Central memory CD8-positive, alpha-beta T cell (primary cell): Measurements from ENCODE around the gene TESK2.

Experiments used
- ATAC-seq: fragments of 150-1000 bp; cut with Tn5 transposase; replicated peaks from 2 replicates; pipeline ENCODE4 v1.10.0; 2022; ENCODE audit warnings: mild to moderate bottlenecking, moderate FRiP score, moderate number of reproducible peaks; ENCODE audit not compliant: poor library complexity, severe bottlenecking; ENCODE audit errors: extremely low read depth
- DNase-seq, 2 donors: peaks; one replicate each; pipeline ENCODE4 v3.0.0; 2021; ENCODE audit warnings: low spot score in 2 of 2
- H3K27ac Mint-ChIP-seq: one replicate; pipeline ENCODE4 v1.8.0; 2022; ENCODE audit warnings: low read depth, mild to moderate bottlenecking, moderate library complexity, mixed read lengths
- H3K27me3 Mint-ChIP-seq: one replicate; pipeline ENCODE4 v1.8.0; 2022; ENCODE audit warnings: mixed read lengths
- H3K36me3 Mint-ChIP-seq: one replicate; pipeline ENCODE4 v1.8.0; 2022; ENCODE audit warnings: mild to moderate bottlenecking, moderate library complexity, mixed read lengths; ENCODE audit not compliant: insufficient read depth
- H3K4me1 Mint-ChIP-seq: one replicate; pipeline ENCODE4 v1.8.0; 2022; ENCODE audit warnings: mixed read lengths
- H3K4me3 Mint-ChIP-seq: one replicate; pipeline ENCODE4 v1.8.0; 2022; ENCODE audit warnings: mild to moderate bottlenecking, moderate library complexity, mixed read lengths
- H3K9me3 Mint-ChIP-seq: one replicate; pipeline ENCODE4 v1.8.0; 2022; ENCODE audit warnings: mixed read lengths

Gene TESK2

GRCh38 chr1:45345014-45345413 is 145.9 kb downstream of the TESK2 start:
- no peak overlapping the region for H3K27ac Mint-ChIP-seq

GRCh38 chr1:45344499-45344898 is 146.5 kb downstream of the TESK2 start:
- Mint-ChIP-seq H3K27ac (no peak overlapping the region), H3K4me3 (no peak overlapping the region), H3K36me3 (peaks cover 27% of the 10 kb centered on the region), H3K9me3 (no peaks in the 10 kb centered on the region), H3K27me3 (no peaks in the 10 kb centered on the region), H3K4me1 (peaks cover 27% of the 10 kb centered on the region)
- ATAC-seq (no peak), DNase-seq (no peak)

More at GRCh38 chr1:45345014-45345413, 145.9 kb downstream of the TESK2 start:
- peaks cover 23% of the 10 kb centered on the region for H3K4me1 Mint-ChIP-seq
- no peaks in the 10 kb centered on the region for H3K27me3 Mint-ChIP-seq
- no peak overlapping the region for H3K4me3 Mint-ChIP-seq
- DNase-seq = no peak
- ATAC-seq = no peak
- no peaks in the 10 kb centered on the region for H3K9me3 Mint-ChIP-seq
- peaks cover 23% of the 10 kb centered on the region for H3K36me3 Mint-ChIP-seq

- Mint-ChIP-seq H3K9me3 (no peaks in the 10 kb centered on the region), H3K27me3 (no peaks in the 10 kb centered on the region), H3K36me3 (peaks cover 26% of the 10 kb centered on the region), H3K27ac (peak overlapping the region; percentile 98), H3K4me1 (peaks cover 58% of the 10 kb centered on the region), H3K4me3 (peak overlapping the region; percentile 97)
- ATAC-seq (no peak), DNase-seq (no peak)
These were observed 150.0 kb downstream of the TESK2 start for GRCh38 chr1:45340816-45341466.

- ATAC-seq = peak; percentile 83
- Mint-ChIP-seq H3K27ac (peak within 1 kb of the TSS; percentile 98), H3K9me3 (no peaks in the 10 kb centered on the region), H3K27me3 (no peaks in the 10 kb centered on the region), H3K4me3 (peak within 1 kb of the TSS; percentile 97), H3K4me1 (peaks cover 67% of the 10 kb centered on the region), H3K36me3 (peaks cover 21% of the 10 kb centered on the region)
- peak; percentile 81 to 83 for DNase-seq
These were observed 151.0 kb downstream of the TESK2 start, which contains the start of the genes MUTYH and TOE1 for GRCh38 chr1:45339789-45340558. Gene MUTYH (minus strand): TSS chr1:45340440. CDS start chr1:45334505, 5,935 bp downstream. Gene TOE1 (plus strand): TSS chr1:45340170. CDS start chr1:45340253, 83 bp downstream.

GRCh38 chr1:45337630-45338325 is 153.2 kb downstream of the TESK2 start:
- no peak overlapping the region for H3K4me3 Mint-ChIP-seq
- no peaks in the 10 kb centered on the region for H3K27me3 Mint-ChIP-seq
- H3K36me3 Mint-ChIP-seq = peaks cover 12% of the 10 kb centered on the region
- H3K4me1 Mint-ChIP-seq = peaks cover 77% of the 10 kb centered on the region
- no peak overlapping the region for H3K27ac Mint-ChIP-seq
- no peaks in the 10 kb centered on the region for H3K9me3 Mint-ChIP-seq
- ATAC-seq (no peak), DNase-seq (no peak)

GRCh38 chr1:45335855-45336324 is 155.1 kb downstream of the TESK2 start:
- no peaks in the 10 kb centered on the region for H3K27me3 Mint-ChIP-seq
- no peak overlapping the region for H3K27ac Mint-ChIP-seq
- no peaks in the 10 kb centered on the region for H3K9me3 Mint-ChIP-seq
- peaks cover 12% of the 10 kb centered on the region for H3K36me3 Mint-ChIP-seq
- ATAC-seq (no peak), DNase-seq (no peak)
- no peak overlapping the region for H3K4me3 Mint-ChIP-seq
- peaks cover 62% of the 10 kb centered on the region for H3K4me1 Mint-ChIP-seq

GRCh38 chr1:45334308-45335245 is 156.4 kb downstream of the TESK2 start:
- no peak for ATAC-seq
- Mint-ChIP-seq H3K27ac (no peak overlapping the region), H3K9me3 (no peaks in the 10 kb centered on the region), H3K27me3 (no peaks in the 10 kb centered on the region), H3K4me3 (no peak overlapping the region), H3K36me3 (peaks cover 9% of the 10 kb centered on the region), H3K4me1 (peaks cover 51% of the 10 kb centered on the region)
- no peak for DNase-seq

- no peak overlapping the region for H3K4me3 Mint-ChIP-seq
- peaks cover 37% of the 10 kb centered on the region for H3K4me1 Mint-ChIP-seq
- no peaks in the 10 kb centered on the region for H3K27me3 Mint-ChIP-seq
- no peak overlapping the region for H3K27ac Mint-ChIP-seq
- DNase-seq (no peak), ATAC-seq (no peak)
- no peaks in the 10 kb centered on the region for H3K9me3 Mint-ChIP-seq
- H3K36me3 Mint-ChIP-seq = peaks cover 5% of the 10 kb centered on the region
These were observed 158.6 kb downstream of the TESK2 start for GRCh38 chr1:45332346-45332720.

GRCh38 chr1:45331436-45332345 is 159.3 kb downstream of the TESK2 start:
- Mint-ChIP-seq H3K36me3 (peaks cover 4% of the 10 kb centered on the region), H3K27ac (no peak overlapping the region), H3K4me3 (no peak overlapping the region), H3K4me1 (peaks cover 36% of the 10 kb centered on the region), H3K9me3 (no peaks in the 10 kb centered on the region), H3K27me3 (no peaks in the 10 kb centered on the region)
- ATAC-seq (no peak), DNase-seq (no peak)

- H3K4me3 Mint-ChIP-seq = no peak overlapping the region
- DNase-seq = no peak
These were observed 161.5 kb downstream of the TESK2 start for GRCh38 chr1:45329445-45329844.

GRCh38 chr1:45328680-45329079 is 162.3 kb downstream of the TESK2 start:
- H3K9me3 Mint-ChIP-seq = no peaks in the 10 kb centered on the region
- no peaks in the 10 kb centered on the region for H3K27me3 Mint-ChIP-seq
- ATAC-seq (no peak), DNase-seq (no peak)
- H3K4me3 Mint-ChIP-seq = no peak overlapping the region
- H3K4me1 Mint-ChIP-seq = peaks cover 20% of the 10 kb centered on the region
- no peak overlapping the region for H3K27ac Mint-ChIP-seq
- peaks cover 5% of the 10 kb centered on the region for H3K36me3 Mint-ChIP-seq

More at GRCh38 chr1:45329445-45329844, 161.5 kb downstream of the TESK2 start:
- no peak for ATAC-seq
- peaks cover 5% of the 10 kb centered on the region for H3K36me3 Mint-ChIP-seq
- H3K27me3 Mint-ChIP-seq = no peaks in the 10 kb centered on the region
- H3K27ac Mint-ChIP-seq = no peak overlapping the region
- no peaks in the 10 kb centered on the region for H3K9me3 Mint-ChIP-seq
- peaks cover 24% of the 10 kb centered on the region for H3K4me1 Mint-ChIP-seq
